Glutamatergic neuron (in vitro differentiated cells): ENCODE results near the gene UNCX. TPM values are rescaled to one million over a fixed set of nuclear protein-coding genes. Genes with fewer than 3 reads are reported as not detected.
A peak's percentile ranks its signal among the peaks of the same experiment; 100 is the strongest.

Experiments used
- DNase-seq: peaks from one replicate; pipeline ENCODE4 v3.0.0; 2022
- H3K27ac Mint-ChIP-seq: one replicate; pipeline ENCODE4 v1.8.0; 2020; ENCODE audit warnings: mild to moderate bottlenecking, mixed read lengths, inconsistent platforms; ENCODE audit not compliant: unreplicated experiment
- H3K27me3 Mint-ChIP-seq: one replicate; pipeline ENCODE4 v1.8.0; 2020; ENCODE audit warnings: mild to moderate bottlenecking, moderate library complexity, mixed read lengths, inconsistent platforms; ENCODE audit not compliant: unreplicated experiment
- H3K36me3 Mint-ChIP-seq: one replicate; pipeline ENCODE4 v1.8.0; 2020; ENCODE audit warnings: mild to moderate bottlenecking, mixed read lengths, inconsistent platforms; ENCODE audit not compliant: unreplicated experiment
- H3K4me1 Mint-ChIP-seq: one replicate; pipeline ENCODE4 v1.8.0; 2020; ENCODE audit warnings: mild to moderate bottlenecking, low read depth, mixed read lengths, inconsistent platforms; ENCODE audit not compliant: unreplicated experiment
- H3K4me3 Mint-ChIP-seq: one replicate; pipeline ENCODE4 v1.8.0; 2020; ENCODE audit warnings: mild to moderate bottlenecking, mixed read lengths, inconsistent platforms; ENCODE audit not compliant: unreplicated experiment
- H3K9me3 Mint-ChIP-seq: one replicate; pipeline ENCODE4 v1.8.0; 2020; ENCODE audit warnings: mild to moderate bottlenecking, moderate library complexity, mixed read lengths, inconsistent platforms; ENCODE audit not compliant: unreplicated experiment
- CTCF ChIP-seq: fragments of 200-600 bp; sonication (generic); IDR thresholded peaks from one replicate; pipeline ENCODE4 v1.5.0; 2021; ENCODE audit not compliant: partially characterized antibody, unreplicated experiment
- total RNA-seq: library from RNA; stranded (reverse); fragmentation: NEBNext Ultra II Directional; extraction: Animal tissue kit (Norgen Biotek cat#: 25700); gene quantifications from one replicate; pipeline ENCODE4 v1.2.1, GENCODE V29; 2021; ENCODE audit not compliant: unreplicated experiment

UNCX gene
- total RNA-seq, 1 donor from 2014 or later: 106 TPM

GRCh38 chr7:1254281-1255079, 21.8 kb downstream of the UNCX start:
- no peak for TF ChIP-seq CTCF
- peak; percentile 15 for DNase-seq
- H3K4me1 Mint-ChIP-seq: peaks cover 19% of the 10 kb centered on the region
- no peak overlapping the region for H3K4me3 Mint-ChIP-seq
- H3K9me3 Mint-ChIP-seq: peaks cover 8% of the 10 kb centered on the region
- H3K27me3 Mint-ChIP-seq: peaks cover 3% of the 10 kb centered on the region
- H3K27ac Mint-ChIP-seq: no peak overlapping the region
- H3K36me3 Mint-ChIP-seq: no peaks in the 10 kb centered on the region

GRCh38 chr7:1255080-1255816, 22.6 kb downstream of the UNCX start:
- H3K36me3 Mint-ChIP-seq: no peaks in the 10 kb centered on the region
- no peak for TF ChIP-seq CTCF
- no peak for DNase-seq
- no peak overlapping the region for H3K27ac Mint-ChIP-seq
- H3K4me1 Mint-ChIP-seq: peaks cover 17% of the 10 kb centered on the region
- H3K4me3 Mint-ChIP-seq: peak overlapping the region; percentile 32
- peaks cover 5% of the 10 kb centered on the region for H3K9me3 Mint-ChIP-seq
- H3K27me3 Mint-ChIP-seq: peaks cover under 1% of the 10 kb centered on the region

GRCh38 chr7:1255817-1256340, 23.2 kb downstream of the UNCX start:
- DNase-seq: no peak
- H3K36me3 Mint-ChIP-seq: no peaks in the 10 kb centered on the region
- peaks cover 2% of the 10 kb centered on the region for H3K27me3 Mint-ChIP-seq
- no peak for TF ChIP-seq CTCF
- peaks cover 21% of the 10 kb centered on the region for H3K4me1 Mint-ChIP-seq
- H3K9me3 Mint-ChIP-seq: peaks cover 5% of the 10 kb centered on the region
- H3K27ac Mint-ChIP-seq: no peak overlapping the region
- peak overlapping the region; percentile 32 for H3K4me3 Mint-ChIP-seq

GRCh38 chr7:1256621-1257020, 23.9 kb downstream of the UNCX start:
- TF ChIP-seq CTCF: no peak
- DNase-seq: no peak
- Mint-ChIP-seq H3K4me1 (peaks cover 16% of the 10 kb centered on the region), H3K27me3 (peaks cover 2% of the 10 kb centered on the region), H3K27ac (no peak overlapping the region), H3K4me3 (no peak overlapping the region), H3K36me3 (no peaks in the 10 kb centered on the region), H3K9me3 (peaks cover 3% of the 10 kb centered on the region)
